ENCODE results near the gene NEAT1.
A peak's percentile ranks its signal among the peaks of the same experiment; 100 is the strongest.

The NEAT1 gene

GRCh38 chr11:65425105-65425970 lies 2.7 kb downstream of the NEAT1 start:
- no peak for DNase-seq

- no peak for DNase-seq
These were observed 3.6 kb downstream of the NEAT1 start for GRCh38 chr11:65425971-65426838.

- no peak for DNase-seq
These were observed 4.5 kb downstream of the NEAT1 start for GRCh38 chr11:65426839-65427690.

GRCh38 chr11:65427691-65428577 lies 5.3 kb downstream of the NEAT1 start:
- no peak for DNase-seq

- no peak for DNase-seq
These were observed 6.0 kb downstream of the NEAT1 start for GRCh38 chr11:65428578-65429067.

- peak; percentile 48 for DNase-seq
These were observed 6.6 kb downstream of the NEAT1 start for GRCh38 chr11:65429068-65429681.

GRCh38 chr11:65429724-65430405 lies 7.3 kb downstream of the NEAT1 start:
- DNase-seq, result peak; percentile 59

GRCh38 chr11:65430406-65431217 lies 8.0 kb downstream of the NEAT1 start:
- DNase-seq, result no peak

GRCh38 chr11:65431451-65432099 lies 9.0 kb downstream of the NEAT1 start:
- DNase-seq, result no peak

GRCh38 chr11:65432100-65432650 lies 9.6 kb downstream of the NEAT1 start:
- DNase-seq, result no peak

- peak; percentile 37 for DNase-seq
These were observed 10.3 kb downstream of the NEAT1 start for GRCh38 chr11:65432686-65433582.

GRCh38 chr11:65433657-65434056 lies 11.1 kb downstream of the NEAT1 start:
- no peak for DNase-seq

GRCh38 chr11:65434057-65434666 lies 11.6 kb downstream of the NEAT1 start:
- DNase-seq, result no peak

GRCh38 chr11:65434667-65435410 lies 12.2 kb downstream of the NEAT1 start:
- DNase-seq, result peak; percentile 65

- no peak for DNase-seq
These were observed 12.9 kb downstream of the NEAT1 start for GRCh38 chr11:65435411-65435931.

GRCh38 chr11:65435981-65436411 lies 13.4 kb downstream of the NEAT1 start:
- DNase-seq, result no peak
